Nephron (organoid): Measurements from ENCODE around the gene NT5DC3.
A peak's percentile ranks its signal among the peaks of the same experiment; 100 is the strongest.
"Not testable (repeated sequence)": the region's sequence is repeated elsewhere in the genome, so short reads cannot be mapped to it uniquely, and the experiment has no call there.

Experiments
- H3K27ac Mint-ChIP-seq, 3 experiments: 2 replicates each; pipeline ENCODE4 v1.8.0; 2020; ENCODE audit warnings: mixed read lengths in 3 of 3, mild to moderate bottlenecking in 2 of 3, moderate library complexity in 1 of 3
- H3K27me3 Mint-ChIP-seq: 2 replicates; pipeline ENCODE4 v1.8.0; 2021; ENCODE audit warnings: low read depth, mild to moderate bottlenecking, moderate library complexity, mixed read lengths
- H3K36me3 Mint-ChIP-seq: 2 replicates; pipeline ENCODE4 v1.8.0; 2020; ENCODE audit warnings: low read depth, mixed read lengths
- H3K4me1 Mint-ChIP-seq: 2 replicates; pipeline ENCODE4 v1.8.0; 2020; ENCODE audit warnings: mixed read lengths
- H3K4me3 Mint-ChIP-seq, 3 experiments: 2 replicates each; pipeline ENCODE4 v1.8.0; 2020; ENCODE audit warnings: mild to moderate bottlenecking in 3 of 3, mixed read lengths in 3 of 3, moderate library complexity in 2 of 3
- H3K9me3 Mint-ChIP-seq: 2 replicates; pipeline ENCODE4 v1.8.0; 2020; ENCODE audit warnings: mixed read lengths
- CTCF ChIP-seq, 3 experiments: fragments of 200-600 bp; sonication (generic); IDR thresholded peaks; one replicate each; pipeline ENCODE4 v1.5.0; 2021; ENCODE audit warnings: antibody characterized with exemption in 3 of 3; ENCODE audit not compliant: unreplicated experiment in 3 of 3

Gene NT5DC3

GRCh38 chr12:103839609-103840461 lies 1.2 kb downstream of the NT5DC3 start:
- Mint-ChIP-seq H3K36me3 (no peaks in the 10 kb centered on the region), H3K4me1 (peaks cover 27% of the 10 kb centered on the region), H3K9me3 (no peaks in the 10 kb centered on the region), H3K27me3 (peaks cover 19% of the 10 kb centered on the region), H3K27ac (peak overlapping the region in 2 of 3 experiments; percentile 44 to 55), H3K4me3 (peak overlapping the region; percentile 89 to 97 (median 89))
- TF ChIP-seq CTCF (IDR thresholded peaks at IDR 0.05; ENCODE audit: unreplicated experiment in 3 of 3) = no peak

GRCh38 chr12:103839103-103839502 lies 1.9 kb downstream of the NT5DC3 start:
- peak overlapping the region; percentile 18 to 89 (median 62) for H3K4me3 Mint-ChIP-seq
- no peaks in the 10 kb centered on the region for H3K9me3 Mint-ChIP-seq
- no peaks in the 10 kb centered on the region for H3K36me3 Mint-ChIP-seq
- no peak overlapping the region for H3K27ac Mint-ChIP-seq
- peaks cover 19% of the 10 kb centered on the region for H3K27me3 Mint-ChIP-seq
- peaks cover 32% of the 10 kb centered on the region for H3K4me1 Mint-ChIP-seq
- TF ChIP-seq CTCF (IDR thresholded peaks at IDR 0.05; ENCODE audit: unreplicated experiment in 3 of 3) = no peak

- H3K4me3 Mint-ChIP-seq = peak overlapping the region; percentile 18 to 89 (median 62)
- no peaks in the 10 kb centered on the region for H3K36me3 Mint-ChIP-seq
- TF ChIP-seq CTCF (IDR thresholded peaks at IDR 0.05; ENCODE audit: unreplicated experiment in 3 of 3) = no peak
- no peak overlapping the region for H3K27ac Mint-ChIP-seq
- H3K4me1 Mint-ChIP-seq = peaks cover 29% of the 10 kb centered on the region
- H3K27me3 Mint-ChIP-seq = peaks cover 19% of the 10 kb centered on the region
- H3K9me3 Mint-ChIP-seq = no peaks in the 10 kb centered on the region
Observed at GRCh38 chr12:103838254-103838914, 2.6 kb downstream of the NT5DC3 start.

- H3K4me1 Mint-ChIP-seq = peaks cover 20% of the 10 kb centered on the region
- H3K4me3 Mint-ChIP-seq = no peak overlapping the region
- peaks cover 9% of the 10 kb centered on the region for H3K27me3 Mint-ChIP-seq
- TF ChIP-seq CTCF (IDR thresholded peaks at IDR 0.05; ENCODE audit: unreplicated experiment in 3 of 3) = no peak
- no peak overlapping the region for H3K27ac Mint-ChIP-seq
- H3K9me3 Mint-ChIP-seq = peaks cover 4% of the 10 kb centered on the region
- no peaks in the 10 kb centered on the region for H3K36me3 Mint-ChIP-seq
Observed at GRCh38 chr12:103836345-103836744, 4.7 kb downstream of the NT5DC3 start.

GRCh38 chr12:103835747-103836335 lies 5.2 kb downstream of the NT5DC3 start:
- H3K27me3 Mint-ChIP-seq, H3K9me3 Mint-ChIP-seq, H3K27ac Mint-ChIP-seq, H3K36me3 Mint-ChIP-seq, H3K4me3 Mint-ChIP-seq: not testable (repeated sequence)
- H3K4me1 Mint-ChIP-seq = peaks cover 20% of the 10 kb centered on the region

- no peak for TF ChIP-seq CTCF (IDR thresholded peaks at IDR 0.05; ENCODE audit: unreplicated experiment in 3 of 3)
- Mint-ChIP-seq H3K27me3 (peaks cover 3% of the 10 kb centered on the region), H3K4me3 (no peak overlapping the region), H3K36me3 (no peaks in the 10 kb centered on the region), H3K27ac (no peak overlapping the region), H3K4me1 (peaks cover 15% of the 10 kb centered on the region), H3K9me3 (peaks cover 15% of the 10 kb centered on the region)
Observed at GRCh38 chr12:103834942-103835341, 6.1 kb downstream of the NT5DC3 start.
